MM.1S (cell line): ENCODE results near the gene OPRL1.
"Not testable (repeated sequence)": the region's sequence is repeated elsewhere in the genome, so short reads cannot be mapped to it uniquely, and the experiment has no call there.

ENCODE experiments used
- DNase-seq: peaks from one replicate; pipeline ENCODE4 v3.0.0-alpha.2; 2015
- H2AFZ ChIP-seq: fragments of 300-600 bp; sonication (generic); 2 replicates; pipeline ENCODE4 v1.6.0; 2016; ENCODE audit warnings: antibody characterized with exemption, low read length
- H3F3A ChIP-seq: fragments of 300-600 bp; sonication (generic); 2 replicates; pipeline ENCODE4 v1.6.1; 2016; ENCODE audit warnings: mild to moderate bottlenecking, antibody characterized with exemption, low read length, moderate library complexity, mixed read lengths; ENCODE audit not compliant: insufficient read depth
- H3K27ac ChIP-seq: fragments of 300-600 bp; sonication (generic); 2 replicates; pipeline ENCODE4 v1.5.1; 2016; ENCODE audit warnings: mild to moderate bottlenecking, low read length
- H3K27me3 ChIP-seq: fragments of 300-600 bp; sonication (generic); replicated peaks from 2 replicates; pipeline ENCODE4 v1.6.0; 2016; ENCODE audit warnings: low read length; ENCODE audit not compliant: insufficient read depth
- H3K36me3 ChIP-seq: fragments of 300-600 bp; sonication (generic); replicated peaks from 2 replicates; pipeline ENCODE4 v1.6.1; 2016; ENCODE audit warnings: mild to moderate bottlenecking, low read length, mixed read lengths; ENCODE audit not compliant: insufficient read depth
- H3K4me1 ChIP-seq: fragments of 300-600 bp; sonication (generic); 2 replicates; pipeline ENCODE4 v1.6.1; 2016; ENCODE audit warnings: low read length, mixed read lengths
- H3K4me2 ChIP-seq: fragments of 300-600 bp; sonication (generic); 2 replicates; pipeline ENCODE4 v1.6.0; 2016; ENCODE audit warnings: low read depth, low read length
- H3K4me3 ChIP-seq: fragments of 300-600 bp; sonication (generic); 2 replicates; pipeline ENCODE4 v1.5.1; 2016; ENCODE audit warnings: low read length, mixed read lengths
- H3K79me2 ChIP-seq: fragments of 300-600 bp; sonication (generic); 2 replicates; pipeline ENCODE4 v1.6.1; 2016; ENCODE audit warnings: mixed run types, low read length, mixed read lengths
- H3K9ac ChIP-seq: fragments of 300-600 bp; sonication (generic); 2 replicates; pipeline ENCODE4 v1.6.1; 2016; ENCODE audit warnings: low read length, mixed read lengths
- H3K9me2 ChIP-seq: fragments of 300-600 bp; sonication (generic); replicated peaks from 2 replicates; pipeline ENCODE4 v1.6.1; 2016; ENCODE audit warnings: mild to moderate bottlenecking, low read length, mixed read lengths; ENCODE audit not compliant: insufficient read depth
- H3K9me3 ChIP-seq: fragments of 300-600 bp; sonication (generic); replicated peaks from 2 replicates; pipeline ENCODE4 v1.6.1; 2016; ENCODE audit warnings: mild to moderate bottlenecking, low read length, mixed read lengths; ENCODE audit not compliant: insufficient read depth
- H4K20me1 ChIP-seq: fragments of 300-600 bp; sonication (generic); 2 replicates; pipeline ENCODE4 v1.6.1; 2016; ENCODE audit warnings: mild to moderate bottlenecking, low read length, moderate library complexity, mixed read lengths; ENCODE audit not compliant: insufficient read depth
- CTCF ChIP-seq: fragments of 300-600 bp; sonication (generic); IDR thresholded peaks from 2 replicates; pipeline ENCODE4 v1.5.1; 2016; ENCODE audit warnings: antibody characterized with exemption, low read length, mixed read lengths
- EZH2 ChIP-seq: fragments of 300-600 bp; sonication (generic); optimal IDR thresholded peaks from 2 replicates; pipeline ENCODE3; 2017; ENCODE audit warnings: low read depth, mild to moderate bottlenecking, antibody characterized with exemption, low read length, mixed read lengths
- EZH2phosphoT487 ChIP-seq: fragments of 300-600 bp; sonication (generic); IDR thresholded peaks from 2 replicates; pipeline ENCODE4 v1.6.1; 2018; ENCODE audit warnings: antibody characterized with exemption, low read length

Gene OPRL1

GRCh38 chr20:64084685-64085152, 4.8 kb downstream of the OPRL1 start:
- Histone ChIP-seq H3K9ac (no peak overlapping the region), H3F3A (peaks cover 9% of the 10 kb centered on the region), H3K9me3 (no peaks in the 10 kb centered on the region), H3K27ac (no peak overlapping the region), H2AFZ (no peak overlapping the region), H3K4me3 (no peak overlapping the region), H3K4me1 (peaks cover 4% of the 10 kb centered on the region; the same call in 1 of the 2 replicates), H3K79me2 (no peaks in the 10 kb centered on the region), H3K4me2 (no peak overlapping the region), H3K27me3 (peaks cover 75% of the 10 kb centered on the region), H3K9me2 (no peaks in the 10 kb centered on the region), H3K36me3 (no peaks in the 10 kb centered on the region), H4K20me1 (no peaks in the 10 kb centered on the region)
- DNase-seq = no peak
- TF ChIP-seq CTCF (no peak), EZH2phosphoT487 (no peak)

- Histone ChIP-seq H3K27me3 (peaks cover 73% of the 10 kb centered on the region), H3K4me2 (no peak overlapping the region), H3K9ac (no peak overlapping the region), H3K4me3 (no peak overlapping the region), H3K79me2 (no peaks in the 10 kb centered on the region), H3K27ac (no peak overlapping the region), H3K9me3 (no peaks in the 10 kb centered on the region), H2AFZ (no peak overlapping the region), H3K4me1 (peaks cover 4% of the 10 kb centered on the region; the same call in 1 of the 2 replicates), H4K20me1 (no peaks in the 10 kb centered on the region), H3K9me2 (no peaks in the 10 kb centered on the region), H3F3A (no peaks in the 10 kb centered on the region), H3K36me3 (no peaks in the 10 kb centered on the region)
- TF ChIP-seq EZH2phosphoT487 (no peak), CTCF (no peak), EZH2 (no peak)
- no peak for DNase-seq
Observed at GRCh38 chr20:64086801-64087200, 6.9 kb downstream of the OPRL1 start.

GRCh38 chr20:64087226-64087825, 7.4 kb downstream of the OPRL1 start:
- H4K20me1 ChIP-seq, H3K9me2 ChIP-seq, H3K79me2 ChIP-seq, H3K4me2 ChIP-seq, H3K9me3 ChIP-seq, H3K4me3 ChIP-seq, DNase-seq, H3F3A ChIP-seq, H3K4me1 ChIP-seq, H3K36me3 ChIP-seq, H3K27ac ChIP-seq, H3K9ac ChIP-seq, H2AFZ ChIP-seq: not testable (repeated sequence)
- peaks cover 73% of the 10 kb centered on the region for H3K27me3 ChIP-seq

- not testable (repeated sequence) for H3K36me3 ChIP-seq, H3K9ac ChIP-seq, H3F3A ChIP-seq, H3K4me1 ChIP-seq, DNase-seq, H3K4me3 ChIP-seq, H3K27ac ChIP-seq, H3K9me2 ChIP-seq, H3K9me3 ChIP-seq, H2AFZ ChIP-seq, H4K20me1 ChIP-seq, H3K4me2 ChIP-seq, H3K79me2 ChIP-seq
- H3K27me3 ChIP-seq = peaks cover 70% of the 10 kb centered on the region
Observed at GRCh38 chr20:64088586-64088985, 8.7 kb downstream of the OPRL1 start.
